Uterus (tissue), 4 donors: ENCODE data around the gene PAN2. TPM values are rescaled to one million over a fixed set of nuclear protein-coding genes. Genes with fewer than 3 reads are reported as not detected.
"Not testable (repeated sequence)": the region's sequence is repeated elsewhere in the genome, so short reads cannot be mapped to it uniquely, and the experiment has no call there.

Experiments
- DNase-seq, 2 donors: peaks; one replicate each; pipeline ENCODE4 v3.0.0-alpha.2; 2019 to 2020
- H3K27ac ChIP-seq, 2 donors: fragments of 200-600 bp; sonication (generic); 1 replicate in 1 of 2; 2 replicates in 1 of 2; pipeline ENCODE4 v1.5.1; 2016 to 2018
- H3K27me3 ChIP-seq, 2 donors: fragments of 200-600 bp; sonication (generic); one replicate each; pipeline ENCODE4 v1.5.1; 2018 to 2019; ENCODE audit warnings: control low read depth in 1 of 2
- H3K36me3 ChIP-seq, 2 donors: fragments of 200-600 bp; sonication (generic); one replicate each; pipeline ENCODE4 v1.5.1; 2019; ENCODE audit warnings: control low read depth in 1 of 2
- H3K4me1 ChIP-seq, 2 donors: fragments of 200-600 bp; sonication (generic); one replicate each; pipeline ENCODE4 v1.5.1; 2018 to 2019; ENCODE audit warnings: control low read depth in 1 of 2
- H3K4me3 ChIP-seq, 2 donors: fragments of 200-600 bp; sonication (generic); 1 replicate in 1 of 2; 2 replicates in 1 of 2; pipeline ENCODE4 v1.5.1; 2018 to 2019; ENCODE audit warnings: mild to moderate bottlenecking in 1 of 2
- H3K9me3 ChIP-seq, 2 donors: fragments of 200-600 bp; sonication (generic); one replicate each; pipeline ENCODE4 v1.5.1; 2019; ENCODE audit warnings: control low read depth in 1 of 2
- CTCF ChIP-seq, 4 experiments: fragments of 200-600 bp in 2 of 4; fragments of 450-650 bp in 2 of 4; sonication (generic) in 2 of 4; IDR thresholded peaks; one replicate each; pipeline ENCODE4 v1.5.1; 2016 to 2019; ENCODE audit warnings: antibody characterized with exemption in 4 of 4, mild to moderate bottlenecking in 2 of 4, moderate library complexity in 1 of 4
- POLR2A ChIP-seq, 2 donors: fragments of 450-650 bp; IDR thresholded peaks; one replicate each; pipeline ENCODE4 v1.6.1; 2016; ENCODE audit warnings: antibody characterized with exemption in 2 of 2, mild to moderate bottlenecking in 1 of 2, moderate library complexity in 1 of 2
- intact Hi-C: fragments of 100-400 bp; cut with DNase I; formaldehyde crosslinking; loops from one replicate; pipeline ENCODE4 v1.15.1; 2023; ENCODE audit warnings: low total_unique reads
- total RNA-seq, 4 donors: library from RNA; depleted of rRNA in 3 of 4; stranded (reverse); fragments of >200 nt in 3 of 4; gene quantifications; one replicate each; pipeline versions ENCODE4 v1.1.0 to v1.2.4, GENCODE V29; 2014 to 2023
- donor health status: DM: yes; HTN: yes; CAD: no.

Gene PAN2
- total RNA-seq, 4 donors from 2014 or later, result 33.2 to 104 (median 50.6) TPM

- no peak for DNase-seq
- Histone ChIP-seq H3K27me3 (no peaks in the 10 kb centered on the region), H3K4me3 (no peak overlapping the region), H3K9me3 (no peaks in the 10 kb centered on the region), H3K4me1 (no peaks in the 10 kb centered on the region), H3K36me3 (no peaks in the 10 kb centered on the region), H3K27ac (no peak overlapping the region)
- intact Hi-C loops, result no loop called here
- TF ChIP-seq CTCF (IDR thresholded peaks at IDR 0.05), result no peak
- no peak for TF ChIP-seq POLR2A (IDR thresholded peaks at IDR 0.05)
Observed at GRCh38 chr12:56351325-56351724, 17.5 kb upstream of the PAN2 start.

- no peak overlapping the region for H3K4me3 ChIP-seq
- TF ChIP-seq POLR2A (IDR thresholded peaks at IDR 0.05), result no peak
- TF ChIP-seq CTCF (IDR thresholded peaks at IDR 0.05), result no peak
- no peaks in the 10 kb centered on the region for H3K4me1 ChIP-seq
- DNase-seq, result no peak
- H3K36me3 ChIP-seq, result no peaks in the 10 kb centered on the region
- no peaks in the 10 kb centered on the region for H3K9me3 ChIP-seq
- no peak overlapping the region for H3K27ac ChIP-seq
- intact Hi-C loops, result no loop called here
- no peaks in the 10 kb centered on the region for H3K27me3 ChIP-seq
Observed at GRCh38 chr12:56350662-56351061, 16.9 kb upstream of the PAN2 start.

- no peak overlapping the region for H3K4me3 ChIP-seq
- DNase-seq, result no peak
- TF ChIP-seq POLR2A (IDR thresholded peaks at IDR 0.05) (no peak), CTCF (IDR thresholded peaks at IDR 0.05) (no peak)
- H3K4me1 ChIP-seq, result no peaks in the 10 kb centered on the region
- H3K27ac ChIP-seq, result no peak overlapping the region
- H3K9me3 ChIP-seq, result no peaks in the 10 kb centered on the region
- intact Hi-C loops, result no loop called here
- H3K27me3 ChIP-seq, result no peaks in the 10 kb centered on the region
- no peaks in the 10 kb centered on the region for H3K36me3 ChIP-seq
Observed at GRCh38 chr12:56348776-56349175, 15.0 kb upstream of the PAN2 start.

GRCh38 chr12:56347255-56347654 lies 13.5 kb upstream of the PAN2 start:
- intact Hi-C loops, H3K36me3 ChIP-seq, DNase-seq, H3K9me3 ChIP-seq, H3K27ac ChIP-seq, H3K4me1 ChIP-seq, H3K4me3 ChIP-seq, H3K27me3 ChIP-seq: not testable (repeated sequence)

- H3K27me3 ChIP-seq, result no peaks in the 10 kb centered on the region
- H3K36me3 ChIP-seq, result no peaks in the 10 kb centered on the region
- H3K27ac ChIP-seq, result no peak overlapping the region
- intact Hi-C loops, result no loop called here
- TF ChIP-seq CTCF (IDR thresholded peaks at IDR 0.05) (no peak), POLR2A (IDR thresholded peaks at IDR 0.05) (no peak)
- no peaks in the 10 kb centered on the region for H3K4me1 ChIP-seq
- DNase-seq, result no peak
- no peaks in the 10 kb centered on the region for H3K9me3 ChIP-seq
- no peak overlapping the region for H3K4me3 ChIP-seq
Observed at GRCh38 chr12:56346675-56347074, 12.9 kb upstream of the PAN2 start.

GRCh38 chr12:56342290-56342689 lies 8.5 kb upstream of the PAN2 start:
- H3K27me3 ChIP-seq, H3K27ac ChIP-seq, H3K36me3 ChIP-seq, H3K4me1 ChIP-seq, DNase-seq, intact Hi-C loops, H3K4me3 ChIP-seq, H3K9me3 ChIP-seq: not testable (repeated sequence)
